ENCODE measurements around the gene ERLEC1. TPM values are rescaled to one million over a fixed set of nuclear protein-coding genes. Genes with fewer than 3 reads are reported as not detected.
"Not testable (repeated sequence)": the region's sequence is repeated elsewhere in the genome, so short reads cannot be mapped to it uniquely, and the experiment has no call there.

Gene ERLEC1
- total RNA-seq, 1 donor from 2014 or later: 34.9 TPM

DNA sequence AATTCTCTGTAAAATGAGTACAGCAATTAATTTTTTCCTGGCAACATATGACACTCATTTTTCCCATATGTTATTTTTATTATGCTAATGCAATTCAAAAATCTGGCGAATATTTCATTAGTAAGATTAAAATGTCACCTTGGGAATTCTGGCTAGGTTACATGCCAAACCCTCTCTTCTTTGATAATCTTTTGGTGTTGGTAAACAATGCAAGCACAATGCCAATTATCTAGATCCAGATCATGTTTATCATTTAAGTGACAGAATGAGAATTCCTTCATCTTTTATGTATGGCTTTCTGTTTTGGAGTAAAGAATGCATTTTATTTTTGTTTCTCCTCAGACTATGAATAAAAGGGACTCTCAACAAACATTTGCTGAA is 39.2 kb downstream of the ERLEC1 start:
- Mint-ChIP-seq H3K4me1 (peaks cover 3% of the 10 kb centered on the region), H3K9me3 (peaks cover 3% of the 10 kb centered on the region), H3K27ac (peak overlapping the region; percentile 33), H3K27me3 (ENCODE audit: low read depth) (no peaks in the 10 kb centered on the region), H3K36me3 (peaks cover 3% of the 10 kb centered on the region), H3K4me3 (no peak overlapping the region)
- no peak for DNase-seq (ENCODE audit: low spot score in 2 of 2, unreplicated experiment in 2 of 2)
- TF ChIP-seq, protein P1, sequence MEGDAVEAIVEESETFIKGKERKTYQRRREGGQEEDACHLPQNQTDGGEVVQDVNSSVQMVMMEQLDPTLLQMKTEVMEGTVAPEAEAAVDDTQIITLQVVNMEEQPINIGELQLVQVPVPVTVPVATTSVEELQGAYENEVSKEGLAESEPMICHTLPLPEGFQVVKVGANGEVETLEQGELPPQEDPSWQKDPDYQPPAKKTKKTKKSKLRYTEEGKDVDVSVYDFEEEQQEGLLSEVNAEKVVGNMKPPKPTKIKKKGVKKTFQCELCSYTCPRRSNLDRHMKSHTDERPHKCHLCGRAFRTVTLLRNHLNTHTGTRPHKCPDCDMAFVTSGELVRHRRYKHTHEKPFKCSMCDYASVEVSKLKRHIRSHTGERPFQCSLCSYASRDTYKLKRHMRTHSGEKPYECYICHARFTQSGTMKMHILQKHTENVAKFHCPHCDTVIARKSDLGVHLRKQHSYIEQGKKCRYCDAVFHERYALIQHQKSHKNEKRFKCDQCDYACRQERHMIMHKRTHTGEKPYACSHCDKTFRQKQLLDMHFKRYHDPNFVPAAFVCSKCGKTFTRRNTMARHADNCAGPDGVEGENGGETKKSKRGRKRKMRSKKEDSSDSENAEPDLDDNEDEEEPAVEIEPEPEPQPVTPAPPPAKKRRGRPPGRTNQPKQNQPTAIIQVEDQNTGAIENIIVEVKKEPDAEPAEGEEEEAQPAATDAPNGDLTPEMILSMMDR (IDR thresholded peaks at IDR 0.05; ENCODE audit: unreplicated experiment): no peak

DNA sequence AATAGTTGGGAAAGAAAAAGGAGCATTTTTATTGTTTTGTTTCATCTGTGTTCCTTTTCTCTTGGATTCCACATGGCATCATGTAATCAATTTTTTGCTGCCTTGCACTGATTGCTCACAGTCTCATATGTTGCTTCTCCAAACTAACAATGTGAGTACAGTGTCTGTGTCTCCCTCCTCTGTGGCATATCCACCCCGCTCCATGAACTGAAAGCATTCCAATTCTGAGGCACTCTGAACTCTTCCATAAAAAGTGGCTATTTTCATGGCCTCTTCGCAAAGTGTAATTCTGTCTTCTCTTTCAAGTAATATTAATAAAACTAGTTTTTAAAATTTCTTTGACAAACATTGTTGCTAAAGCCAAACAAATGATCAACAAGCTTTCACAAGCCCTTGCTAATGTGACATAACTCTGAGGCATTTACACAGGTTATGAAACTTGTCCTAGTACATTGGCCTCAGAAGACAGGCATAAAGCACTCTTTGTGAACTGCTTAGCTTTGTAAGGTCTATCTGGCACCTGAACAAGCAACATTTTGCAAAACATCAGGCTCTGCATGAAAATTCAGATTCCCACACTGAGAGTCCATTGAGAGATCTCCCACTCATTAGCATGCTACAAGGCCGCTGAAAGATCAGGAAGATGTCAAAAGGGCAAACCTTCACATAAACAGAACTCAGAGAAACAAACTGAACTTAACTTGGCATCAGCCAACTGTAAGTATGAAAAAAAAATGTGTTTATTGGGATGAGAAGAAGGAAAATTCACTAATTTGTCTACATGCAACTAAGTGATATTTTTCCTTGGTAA is 39.9 kb downstream of the ERLEC1 start:
- TF ChIP-seq, protein P1 (IDR thresholded peaks at IDR 0.05; ENCODE audit: unreplicated experiment): no peak
- Mint-ChIP-seq H3K4me3 (no peak overlapping the region), H3K27me3 (ENCODE audit: low read depth) (no peaks in the 10 kb centered on the region), H3K9me3 (peaks cover 3% of the 10 kb centered on the region), H3K4me1 (peaks cover 3% of the 10 kb centered on the region), H3K27ac (peak overlapping the region; percentile 42), H3K36me3 (peaks cover 4% of the 10 kb centered on the region)
- no peak for DNase-seq (ENCODE audit: low spot score in 2 of 2, unreplicated experiment in 2 of 2)

DNA sequence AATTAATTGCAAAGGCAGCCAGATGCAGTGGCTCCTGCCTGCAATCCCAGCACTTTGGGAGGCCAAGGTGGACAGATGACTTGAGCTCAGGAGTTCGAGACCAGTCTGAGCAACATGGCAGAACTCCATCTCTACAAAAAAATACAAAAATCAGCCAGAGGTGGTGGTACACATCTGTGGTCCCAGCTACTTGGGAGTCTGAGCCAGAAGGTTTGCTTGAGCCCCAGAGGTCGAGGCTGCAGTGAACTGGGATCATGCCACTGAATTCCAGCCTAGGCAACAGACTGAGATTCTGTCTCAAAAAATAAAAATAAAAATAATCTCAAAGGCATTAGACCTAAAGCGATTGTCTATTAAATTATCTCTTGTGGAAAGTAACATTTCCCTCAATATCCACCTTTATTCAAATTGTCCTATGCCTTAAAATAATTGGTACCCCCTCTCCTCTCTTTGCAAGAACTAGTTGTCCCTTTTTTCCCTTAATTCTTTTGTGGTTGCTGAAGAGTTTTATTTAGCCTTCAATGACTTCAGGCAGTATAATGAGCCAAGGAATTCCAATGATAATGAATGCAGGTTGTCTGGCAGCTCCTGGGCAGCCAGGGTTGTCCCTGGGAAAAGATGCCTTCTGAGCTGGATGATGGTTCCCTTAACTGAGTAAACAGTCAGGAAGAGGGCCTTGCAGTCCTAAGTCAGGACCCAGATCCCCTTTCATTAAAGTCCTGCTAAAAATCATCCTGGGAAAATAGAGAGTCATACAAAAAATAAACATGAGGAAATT is 40.7 kb downstream of the ERLEC1 start:
- no peak overlapping the region for H3K27ac Mint-ChIP-seq
- H3K9me3 Mint-ChIP-seq: peaks cover 3% of the 10 kb centered on the region
- H3K4me1 Mint-ChIP-seq: peaks cover 3% of the 10 kb centered on the region
- no peak overlapping the region for H3K4me3 Mint-ChIP-seq
- TF ChIP-seq, protein P1 (IDR thresholded peaks at IDR 0.05; ENCODE audit: unreplicated experiment): no peak
- H3K36me3 Mint-ChIP-seq: peaks cover 4% of the 10 kb centered on the region
- H3K27me3 Mint-ChIP-seq (ENCODE audit: low read depth): no peaks in the 10 kb centered on the region
- no peak for DNase-seq (ENCODE audit: low spot score in 2 of 2, unreplicated experiment in 2 of 2)

DNA sequence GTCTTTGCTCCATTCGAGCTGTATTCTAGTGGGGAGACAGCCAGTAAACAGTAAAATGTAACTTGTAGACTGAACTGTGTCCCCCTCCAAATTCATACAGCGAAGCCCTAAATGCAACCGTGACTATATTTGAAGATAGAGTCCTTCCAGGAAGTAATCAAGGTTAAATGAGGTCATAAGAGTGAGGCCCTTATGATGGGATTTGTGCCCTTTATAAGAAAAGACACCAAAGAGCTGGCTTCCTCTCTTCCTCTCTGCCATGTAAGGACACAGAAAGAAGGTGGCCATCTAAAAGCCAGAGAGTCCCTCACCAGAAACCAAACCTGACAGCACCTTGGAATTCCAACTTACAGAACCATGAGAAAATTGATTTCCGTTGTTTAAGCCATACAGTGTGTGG is 41.5 kb downstream of the ERLEC1 start:
- Mint-ChIP-seq H3K9me3 (peaks cover 3% of the 10 kb centered on the region), H3K4me3 (no peak overlapping the region), H3K4me1 (peaks cover 3% of the 10 kb centered on the region), H3K27me3 (ENCODE audit: low read depth) (no peaks in the 10 kb centered on the region), H3K27ac (no peak overlapping the region), H3K36me3 (peaks cover 4% of the 10 kb centered on the region)
- TF ChIP-seq, protein P1 (IDR thresholded peaks at IDR 0.05; ENCODE audit: unreplicated experiment): no peak
- DNase-seq (ENCODE audit: low spot score in 2 of 2, unreplicated experiment in 2 of 2): no peak

DNA sequence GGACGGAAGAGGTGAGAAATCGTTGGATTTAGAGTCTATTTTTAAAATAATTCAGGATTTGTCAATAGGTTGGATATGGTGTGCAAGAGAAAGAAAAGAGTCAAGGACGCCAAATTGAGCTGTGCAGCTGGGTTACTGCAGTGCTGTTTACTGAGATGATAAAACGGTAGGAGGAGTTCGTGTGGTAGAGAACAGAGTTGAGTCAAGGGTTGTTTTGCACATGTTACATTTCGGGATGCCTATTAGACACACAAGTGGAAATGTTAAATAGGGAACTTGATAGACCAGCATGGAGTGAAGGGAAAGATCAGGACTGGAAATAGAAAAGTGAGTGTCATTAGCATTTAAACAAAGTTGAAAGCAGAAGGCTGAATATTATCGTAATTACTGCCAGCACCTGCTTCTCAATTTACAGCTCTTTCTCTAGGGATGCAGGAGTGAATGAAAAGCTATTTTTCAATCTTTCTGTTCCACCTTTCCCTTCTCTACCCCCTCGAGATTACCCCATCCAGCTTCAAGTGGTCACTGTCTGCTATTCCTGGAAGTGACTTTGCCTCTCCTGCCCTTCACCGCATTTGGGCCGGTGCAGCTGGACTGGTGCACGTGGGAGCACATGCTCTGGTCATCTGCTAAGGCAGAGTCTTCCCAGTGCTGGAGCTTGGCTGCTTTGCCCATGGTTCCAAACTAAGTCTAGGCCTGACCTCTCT is 42.6 kb downstream of the ERLEC1 start:
- Mint-ChIP-seq H3K27me3 (ENCODE audit: low read depth) (no peaks in the 10 kb centered on the region), H3K27ac (no peak overlapping the region), H3K36me3 (peaks cover 8% of the 10 kb centered on the region), H3K4me1 (peaks cover 3% of the 10 kb centered on the region), H3K9me3 (peaks cover 3% of the 10 kb centered on the region), H3K4me3 (no peak overlapping the region)
- TF ChIP-seq, protein P1 (IDR thresholded peaks at IDR 0.05; ENCODE audit: unreplicated experiment): no peak
- no peak for DNase-seq (ENCODE audit: low spot score in 2 of 2, unreplicated experiment in 2 of 2)

DNA sequence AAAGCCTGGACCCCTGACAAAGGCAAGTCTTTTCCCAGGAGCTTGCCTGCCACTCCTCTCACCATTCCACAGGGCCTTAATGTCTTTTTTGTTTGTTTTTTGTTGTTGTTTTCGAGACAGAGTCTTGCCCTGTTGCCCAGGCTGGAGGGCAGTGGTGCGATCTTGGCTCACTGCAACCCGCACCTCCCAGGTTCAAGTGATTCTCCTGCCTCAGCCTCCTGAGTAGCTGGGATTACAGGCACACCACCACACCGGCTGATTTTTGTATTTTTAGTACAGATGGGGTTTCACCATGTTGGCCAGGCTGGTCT is 43.1 kb downstream of the ERLEC1 start:
- not testable (repeated sequence) for H3K4me1 Mint-ChIP-seq; H3K27me3 Mint-ChIP-seq (ENCODE audit: low read depth); H3K27ac Mint-ChIP-seq; H3K4me3 Mint-ChIP-seq; H3K9me3 Mint-ChIP-seq; DNase-seq (ENCODE audit: low spot score in 2 of 2, unreplicated experiment in 2 of 2)
- peaks cover 12% of the 10 kb centered on the region for H3K36me3 Mint-ChIP-seq
